ENCODE data around the gene NCAM2. TPM values are rescaled to one million over a fixed set of nuclear protein-coding genes. Genes with fewer than 3 reads are reported as not detected.
"Not testable (repeated sequence)": the region's sequence is repeated elsewhere in the genome, so short reads cannot be mapped to it uniquely, and the experiment has no call there.

Gene NCAM2
- total and polyA plus RNA-seq, 8 donors = 0.06 to 11.0 (median 0.58) TPM; not detected in 1

DNA sequence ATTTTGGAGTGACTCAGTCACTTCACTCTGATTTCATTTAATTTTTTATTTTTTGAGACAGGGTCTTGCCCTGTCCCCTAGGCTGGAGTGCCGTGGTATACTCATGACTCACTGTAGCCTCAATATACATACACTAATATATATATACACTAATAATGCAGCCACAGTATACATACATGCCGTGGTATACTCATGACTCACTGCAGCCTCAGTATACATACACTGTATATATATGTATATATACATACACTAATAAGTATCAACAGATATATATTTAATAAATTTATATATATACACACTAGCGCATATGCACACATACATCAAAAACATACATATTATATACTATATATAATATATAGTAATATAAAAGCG lies 149.2 kb downstream of the NCAM2 start:
- H3K36me3 ChIP-seq = no peaks in the 10 kb centered on the region
- no peaks in the 10 kb centered on the region for H3K9me3 ChIP-seq
- WGBS, 5 donors = 83 to 91% (median 90%) methylated on average over 4 of the region's 4 CpGs
- no peak overlapping the region for H3K27ac ChIP-seq
- no peak overlapping the region for H3K4me3 ChIP-seq
- DNase-seq = no peak
- H3K4me1 ChIP-seq = no peaks in the 10 kb centered on the region
- intact Hi-C loops (cut with DNase I; ENCODE audit: low total_unique reads) = no loop called here
- H3K27me3 ChIP-seq = no peaks in the 10 kb centered on the region
- TF ChIP-seq EP300 (IDR thresholded peaks at IDR 0.05) (no peak), POLR2AphosphoS5 (IDR thresholded peaks at IDR 0.05) (no peak), POLR2A (IDR thresholded peaks at IDR 0.05) (no peak)
- TF ChIP-seq, protein P1, sequence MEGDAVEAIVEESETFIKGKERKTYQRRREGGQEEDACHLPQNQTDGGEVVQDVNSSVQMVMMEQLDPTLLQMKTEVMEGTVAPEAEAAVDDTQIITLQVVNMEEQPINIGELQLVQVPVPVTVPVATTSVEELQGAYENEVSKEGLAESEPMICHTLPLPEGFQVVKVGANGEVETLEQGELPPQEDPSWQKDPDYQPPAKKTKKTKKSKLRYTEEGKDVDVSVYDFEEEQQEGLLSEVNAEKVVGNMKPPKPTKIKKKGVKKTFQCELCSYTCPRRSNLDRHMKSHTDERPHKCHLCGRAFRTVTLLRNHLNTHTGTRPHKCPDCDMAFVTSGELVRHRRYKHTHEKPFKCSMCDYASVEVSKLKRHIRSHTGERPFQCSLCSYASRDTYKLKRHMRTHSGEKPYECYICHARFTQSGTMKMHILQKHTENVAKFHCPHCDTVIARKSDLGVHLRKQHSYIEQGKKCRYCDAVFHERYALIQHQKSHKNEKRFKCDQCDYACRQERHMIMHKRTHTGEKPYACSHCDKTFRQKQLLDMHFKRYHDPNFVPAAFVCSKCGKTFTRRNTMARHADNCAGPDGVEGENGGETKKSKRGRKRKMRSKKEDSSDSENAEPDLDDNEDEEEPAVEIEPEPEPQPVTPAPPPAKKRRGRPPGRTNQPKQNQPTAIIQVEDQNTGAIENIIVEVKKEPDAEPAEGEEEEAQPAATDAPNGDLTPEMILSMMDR (IDR thresholded peaks at IDR 0.05) = no peak

DNA sequence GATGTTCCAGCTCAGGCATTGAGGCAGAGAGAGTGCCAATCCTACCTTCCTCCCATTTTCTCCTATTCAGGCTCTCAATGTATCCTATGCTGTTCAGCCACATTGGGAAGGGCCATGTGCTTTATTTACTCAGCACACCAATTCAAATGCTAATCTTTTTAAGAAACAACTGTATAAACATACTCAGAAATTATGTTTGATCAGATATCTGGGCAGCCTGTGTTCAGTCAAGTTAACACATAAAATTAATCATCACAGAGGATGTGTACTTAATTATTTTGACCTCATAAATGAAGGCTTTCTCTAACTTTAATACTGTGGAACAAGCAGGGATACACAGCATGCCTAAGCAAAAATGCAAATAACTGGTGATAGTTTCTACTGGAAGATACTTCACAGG lies 149.8 kb downstream of the NCAM2 start:
- DNase-seq = no peak
- TF ChIP-seq POLR2A (IDR thresholded peaks at IDR 0.05) = no peak
- no peak for TF ChIP-seq EP300 (IDR thresholded peaks at IDR 0.05)
- TF ChIP-seq POLR2AphosphoS5 (IDR thresholded peaks at IDR 0.05) = no peak
- TF ChIP-seq, protein P1 (IDR thresholded peaks at IDR 0.05) = no peak
- no peaks in the 10 kb centered on the region for H3K4me1 ChIP-seq
- no peak overlapping the region for H3K4me3 ChIP-seq
- H3K36me3 ChIP-seq = no peaks in the 10 kb centered on the region
- H3K27me3 ChIP-seq = no peaks in the 10 kb centered on the region
- no peak overlapping the region for H3K27ac ChIP-seq
- intact Hi-C loops (cut with DNase I; ENCODE audit: low total_unique reads) = no loop called here
- H3K9me3 ChIP-seq = no peaks in the 10 kb centered on the region

DNA sequence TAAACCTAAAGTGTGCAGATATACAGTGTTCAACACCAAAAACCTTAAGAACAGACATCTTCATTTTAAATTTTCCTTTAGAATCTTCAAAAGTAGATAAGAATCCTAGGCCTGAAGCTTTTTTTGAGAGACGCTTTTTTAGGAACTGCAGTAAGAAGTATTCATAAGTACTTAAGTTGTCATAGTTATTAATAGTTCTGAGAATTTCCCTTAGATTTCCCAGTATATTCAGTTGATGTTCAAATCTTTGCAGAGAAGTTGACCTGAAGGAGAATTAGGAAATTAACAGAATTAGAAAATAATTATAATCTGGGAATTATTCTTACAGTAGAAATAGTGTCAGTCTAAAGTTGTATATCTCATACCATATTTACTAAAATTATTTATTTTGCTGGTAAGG lies 150.3 kb downstream of the NCAM2 start:
- DNase-seq = no peak
- H3K4me3 ChIP-seq = no peak overlapping the region
- H3K9me3 ChIP-seq = no peaks in the 10 kb centered on the region
- intact Hi-C loops (cut with DNase I; ENCODE audit: low total_unique reads) = no loop called here
- no peaks in the 10 kb centered on the region for H3K36me3 ChIP-seq
- H3K4me1 ChIP-seq = no peaks in the 10 kb centered on the region
- no peak overlapping the region for H3K27ac ChIP-seq
- TF ChIP-seq EP300 (IDR thresholded peaks at IDR 0.05) = no peak
- TF ChIP-seq, protein P1 (IDR thresholded peaks at IDR 0.05) = no peak
- WGBS, 5 donors = 51 to 84% (median 78%) methylated on average over 1 of the region's 1 CpG
- no peaks in the 10 kb centered on the region for H3K27me3 ChIP-seq

DNA sequence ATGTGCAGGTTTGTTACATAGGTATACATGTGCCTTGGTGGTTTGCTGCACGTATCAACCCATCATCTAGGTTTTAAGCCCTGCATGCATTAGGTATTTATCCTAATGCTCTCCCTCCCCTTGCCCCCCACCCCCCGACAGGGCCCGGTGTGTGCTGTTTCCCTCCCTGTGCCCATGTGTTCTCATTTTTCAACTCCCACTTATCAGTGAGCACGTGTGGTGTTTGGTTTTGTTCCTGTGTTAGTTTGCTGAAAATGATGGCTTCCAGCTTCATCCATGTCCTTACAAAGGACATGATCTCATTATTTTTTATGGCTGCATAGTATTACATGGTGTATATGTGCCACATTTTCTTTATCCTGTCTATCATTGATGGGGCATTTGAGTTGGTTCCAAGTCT lies 151.2 kb downstream of the NCAM2 start:
- H3K27ac ChIP-seq; intact Hi-C loops (cut with DNase I; ENCODE audit: low total_unique reads); H3K4me3 ChIP-seq; H3K27me3 ChIP-seq; H3K4me1 ChIP-seq; DNase-seq; H3K36me3 ChIP-seq; H3K9me3 ChIP-seq: not testable (repeated sequence)
- 46 to 68% (median 58%) methylated on average over 4 of the region's 4 CpGs for WGBS, 5 donors

DNA sequence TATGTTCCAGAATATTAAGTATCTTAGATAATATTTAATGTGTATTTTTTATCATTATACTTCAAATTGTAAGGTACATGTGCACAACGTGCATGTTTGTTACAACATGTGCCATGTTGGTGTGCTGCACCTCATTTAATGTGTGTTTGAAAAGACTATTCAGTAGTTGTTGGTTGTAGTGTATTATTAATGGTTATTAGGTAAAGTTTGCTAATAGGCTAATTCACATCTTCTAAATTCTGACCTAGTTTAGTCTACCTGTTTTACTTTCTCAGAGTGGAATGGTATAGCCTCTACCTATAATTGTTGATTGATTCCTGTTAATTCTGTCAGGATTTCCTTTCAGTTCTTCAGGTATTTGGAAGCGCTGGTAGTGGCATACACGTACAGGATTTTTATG lies 153.0 kb downstream of the NCAM2 start:
- intact Hi-C loops (cut with DNase I; ENCODE audit: low total_unique reads) = no loop called here
- TF ChIP-seq POLR2A (IDR thresholded peaks at IDR 0.05) (no peak), EP300 (IDR thresholded peaks at IDR 0.05) (no peak), POLR2AphosphoS5 (IDR thresholded peaks at IDR 0.05) (no peak)
- TF ChIP-seq, protein P1 (IDR thresholded peaks at IDR 0.05) = no peak
- H3K4me3 ChIP-seq = no peak overlapping the region

More for the DNA sequence above, 153.0 kb downstream of the NCAM2 start:
- WGBS, 5 donors = 68 to 85% (median 77%) methylated on average over 3 of the region's 3 CpGs
- Histone ChIP-seq H3K9me3 (no peaks in the 10 kb centered on the region), H3K27me3 (no peaks in the 10 kb centered on the region), H3K4me1 (no peaks in the 10 kb centered on the region), H3K36me3 (no peaks in the 10 kb centered on the region), H3K27ac (no peak overlapping the region)
- no peak for DNase-seq
